ENCODE data around the gene SAP30L. TPM values are rescaled to one million over a fixed set of nuclear protein-coding genes. Genes with fewer than 3 reads are reported as not detected.
A peak's percentile ranks its signal among the peaks of the same experiment; 100 is the strongest.

The SAP30L gene
- total RNA-seq, 1 donor from 2014 or later, result 43.2 TPM

GRCh38 chr5:154465169-154465568, 19.4 kb downstream of the SAP30L start:
- H3K27me3 ChIP-seq, result peaks cover 18% of the 10 kb centered on the region
- intact Hi-C loops (cut with DNase I), result no loop called here
- no peak for TF ChIP-seq CTCF (IDR thresholded peaks at IDR 0.05)
- H3K4me1 ChIP-seq, result no peaks in the 10 kb centered on the region
- no peak overlapping the region for H3K4me3 ChIP-seq
- DNase-seq, result no peak
- no peaks in the 10 kb centered on the region for H3K9me3 ChIP-seq
- H3K36me3 ChIP-seq, result no peaks in the 10 kb centered on the region
- H3K27ac ChIP-seq, result no peak overlapping the region
- ATAC-seq, result peak; percentile 50

- H3K4me3 ChIP-seq, result no peak overlapping the region
- no peaks in the 10 kb centered on the region for H3K9me3 ChIP-seq
- DNase-seq (no peak), ATAC-seq (no peak)
- H3K27me3 ChIP-seq, result peaks cover 28% of the 10 kb centered on the region
- H3K4me1 ChIP-seq, result no peaks in the 10 kb centered on the region
- intact Hi-C loops (cut with DNase I), result no loop called here
- no peaks in the 10 kb centered on the region for H3K36me3 ChIP-seq
- TF ChIP-seq CTCF (IDR thresholded peaks at IDR 0.05), result no peak
- H3K27ac ChIP-seq, result no peak overlapping the region
Observed at GRCh38 chr5:154466147-154466546, 20.4 kb downstream of the SAP30L start.

- DNase-seq (no peak), ATAC-seq (no peak)
- Histone ChIP-seq H3K27me3 (peaks cover 33% of the 10 kb centered on the region), H3K27ac (no peak overlapping the region), H3K4me1 (no peaks in the 10 kb centered on the region), H3K4me3 (no peak overlapping the region), H3K36me3 (no peaks in the 10 kb centered on the region), H3K9me3 (no peaks in the 10 kb centered on the region)
- no peak for TF ChIP-seq CTCF (IDR thresholded peaks at IDR 0.05)
- intact Hi-C loops (cut with DNase I), result no loop called here
Observed at GRCh38 chr5:154466671-154467070, 20.9 kb downstream of the SAP30L start.

GRCh38 chr5:154467655-154468354, 22.0 kb downstream of the SAP30L start:
- no peaks in the 10 kb centered on the region for H3K36me3 ChIP-seq
- H3K4me1 ChIP-seq, result no peaks in the 10 kb centered on the region
- no peaks in the 10 kb centered on the region for H3K9me3 ChIP-seq
- H3K4me3 ChIP-seq, result no peak overlapping the region
- H3K27ac ChIP-seq, result no peak overlapping the region
- peak; percentile 95 for TF ChIP-seq CTCF (IDR thresholded peaks at IDR 0.05)
- DNase-seq (peak; percentile 89), ATAC-seq (peak; percentile 97)
- intact Hi-C loops (cut with DNase I), result no loop called here
- H3K27me3 ChIP-seq, result peaks cover 45% of the 10 kb centered on the region

- Histone ChIP-seq H3K27me3 (peaks cover 68% of the 10 kb centered on the region), H3K36me3 (no peaks in the 10 kb centered on the region), H3K4me1 (peaks cover 15% of the 10 kb centered on the region), H3K9me3 (no peaks in the 10 kb centered on the region), H3K4me3 (no peak overlapping the region), H3K27ac (no peak overlapping the region)
- DNase-seq (no peak), ATAC-seq (no peak)
- intact Hi-C loops (cut with DNase I), result no loop called here
- TF ChIP-seq CTCF (IDR thresholded peaks at IDR 0.05), result no peak
Observed at GRCh38 chr5:154470137-154470536, 24.3 kb downstream of the SAP30L start.

All from upper lobe of right lung (tissue), 1 donor.